ENCODE measurements around the gene ASCC1. TPM values are rescaled to one million over a fixed set of nuclear protein-coding genes. Genes with fewer than 3 reads are reported as not detected.

Gene ASCC1
- total and polyA plus RNA-seq, 2 donors from 2014 or later, result 24.0 to 36.1 TPM

GRCh38 chr10:72076756-72077155, 139.3 kb downstream of the ASCC1 start:
- Histone ChIP-seq H3K27ac (ENCODE audit: low read depth in 2 of 2, low read length in 2 of 2) (no peak overlapping the region), H3K4me1 (ENCODE audit: control insufficient read depth in 2 of 3, insufficient read depth in 2 of 3, low read depth in 1 of 3, low read length in 3 of 3) (no peaks in the 10 kb centered on the region), H3K9ac (ENCODE audit: low read length in 3 of 3) (no peak overlapping the region), H3K36me3 (ENCODE audit: control insufficient read depth in 2 of 3, insufficient read depth in 3 of 3, low read length in 3 of 3) (no peaks in the 10 kb centered on the region), H3K9me3 (ENCODE audit: control insufficient read depth in 2 of 3, insufficient read depth in 1 of 3, low read length in 3 of 3) (no peaks in the 10 kb centered on the region), H3K27me3 (ENCODE audit: control insufficient read depth, insufficient read depth, low read length) (no peaks in the 10 kb centered on the region), H3K4me3 (ENCODE audit: low read length in 3 of 3) (no peak overlapping the region)
- FAIRE-seq (no peak), DNase-seq (no peak)
- intact Hi-C loops (cut with DNase I), result no loop called here
- no peak for TF ChIP-seq CTCF (IDR thresholded peaks at IDR 0.05; ENCODE audit: borderline replicate concordance, extremely low read depth, insufficient read depth)

DNA sequence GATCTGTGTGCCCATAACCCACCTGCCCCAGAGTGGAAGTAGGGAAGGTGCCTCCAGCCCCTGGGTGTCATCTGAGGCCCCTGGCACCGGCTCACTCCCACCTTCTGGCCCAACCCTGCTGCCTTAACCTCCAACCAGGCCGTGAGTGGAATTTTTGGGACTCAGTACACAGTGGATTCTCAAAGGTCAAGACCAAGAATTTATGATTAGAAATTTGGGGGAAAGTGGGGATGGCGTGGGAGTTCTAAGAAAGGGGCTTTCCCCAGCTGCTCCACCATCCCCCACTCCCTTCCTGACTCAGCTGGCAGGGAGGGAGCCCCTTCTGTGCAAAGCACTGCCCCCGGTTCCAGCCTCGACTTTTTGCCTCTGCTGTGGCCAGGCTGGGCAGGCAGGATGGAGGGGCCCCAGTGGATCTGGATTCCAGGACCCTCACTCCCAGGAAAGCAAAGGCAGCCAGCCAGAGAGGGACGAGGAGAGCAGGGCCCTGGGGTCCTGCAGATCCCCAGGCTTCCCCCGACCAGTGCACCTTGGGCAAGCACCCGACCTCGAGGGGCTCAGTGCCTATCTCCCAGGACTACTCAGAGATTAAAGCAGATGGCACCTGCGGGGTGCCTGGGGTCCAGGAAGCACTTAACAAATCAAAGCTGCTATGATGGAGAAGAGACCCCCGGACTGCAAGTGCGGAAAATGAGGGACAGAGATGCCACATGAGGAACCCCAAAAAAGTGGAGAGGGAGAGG, 140.5 kb downstream of the ASCC1 start:
- no peaks in the 10 kb centered on the region for H3K9me3 ChIP-seq (ENCODE audit: control insufficient read depth in 2 of 3, insufficient read depth in 1 of 3, low read length in 3 of 3)
- intact Hi-C loops (cut with DNase I), result no loop called here
- no peak overlapping the region for H3K27ac ChIP-seq (ENCODE audit: low read depth in 2 of 2, low read length in 2 of 2)
- DNase-seq (no peak), FAIRE-seq (no peak)
- no peak for TF ChIP-seq CTCF (IDR thresholded peaks at IDR 0.05; ENCODE audit: borderline replicate concordance, extremely low read depth, insufficient read depth)
- H3K4me3 ChIP-seq (ENCODE audit: low read length in 3 of 3), result no peak overlapping the region
- H3K36me3 ChIP-seq (ENCODE audit: control insufficient read depth in 2 of 3, insufficient read depth in 3 of 3, low read length in 3 of 3), result no peaks in the 10 kb centered on the region
- H3K9ac ChIP-seq (ENCODE audit: low read length in 3 of 3), result no peak overlapping the region
- H3K4me1 ChIP-seq (ENCODE audit: control insufficient read depth in 2 of 3, insufficient read depth in 2 of 3, low read depth in 1 of 3, low read length in 3 of 3), result no peaks in the 10 kb centered on the region
- H3K27me3 ChIP-seq (ENCODE audit: control insufficient read depth, insufficient read depth, low read length), result no peaks in the 10 kb centered on the region

GRCh38 chr10:72074574-72075375, 141.3 kb downstream of the ASCC1 start:
- DNase-seq (no peak), FAIRE-seq (no peak)
- H3K27me3 ChIP-seq (ENCODE audit: control insufficient read depth, insufficient read depth, low read length), result no peaks in the 10 kb centered on the region
- H3K9me3 ChIP-seq (ENCODE audit: control insufficient read depth in 2 of 3, insufficient read depth in 1 of 3, low read length in 3 of 3), result no peaks in the 10 kb centered on the region
- H3K36me3 ChIP-seq (ENCODE audit: control insufficient read depth in 2 of 3, insufficient read depth in 3 of 3, low read length in 3 of 3), result no peaks in the 10 kb centered on the region
- no peak for TF ChIP-seq CTCF (IDR thresholded peaks at IDR 0.05; ENCODE audit: borderline replicate concordance, extremely low read depth, insufficient read depth)
- H3K9ac ChIP-seq (ENCODE audit: low read length in 3 of 3), result no peak overlapping the region
- H3K4me3 ChIP-seq (ENCODE audit: low read length in 3 of 3), result no peak overlapping the region
- H3K4me1 ChIP-seq (ENCODE audit: control insufficient read depth in 2 of 3, insufficient read depth in 2 of 3, low read depth in 1 of 3, low read length in 3 of 3), result no peaks in the 10 kb centered on the region
- H3K27ac ChIP-seq (ENCODE audit: low read depth in 2 of 2, low read length in 2 of 2), result no peak overlapping the region
- intact Hi-C loops (cut with DNase I), result no loop called here

Measured in kidney (tissue), 14 donors.